Neural cell (in vitro differentiated cells): ENCODE measurements around the gene LKAAEAR1.

Experiments used
- CTCF ChIP-seq: fragments of 450-650 bp; IDR thresholded peaks from 2 replicates; pipeline ENCODE4 v1.5.1; 2014; ENCODE audit warnings: antibody characterized with exemption, mild to moderate bottlenecking, moderate library complexity; ENCODE audit not compliant: poor library complexity, severe bottlenecking
- EP300 ChIP-seq: fragments of 450-650 bp; conservative IDR thresholded peaks from 2 replicates; pipeline ENCODE4 v1.6.1; 2014; ENCODE audit warnings: antibody characterized with exemption, mild to moderate bottlenecking, moderate library complexity; ENCODE audit not compliant: poor library complexity, severe bottlenecking
- EZH2 ChIP-seq: fragments of 200-600, 300-800 bp; shearing (Covaris generic), sonication (generic); IDR thresholded peaks from 2 replicates; pipeline ENCODE4 v1.6.1; 2014; ENCODE audit warnings: antibody characterized with exemption, low read length, borderline replicate concordance, mild to moderate bottlenecking; ENCODE audit not compliant: insufficient read depth, poor library complexity, severe bottlenecking
- MXI1 ChIP-seq: fragments of 450-650 bp; conservative IDR thresholded peaks from 2 replicates; pipeline ENCODE4 v1.6.1; 2014; ENCODE audit warnings: antibody characterized with exemption, mild to moderate bottlenecking; ENCODE audit not compliant: poor library complexity, severe bottlenecking
- POLR2AphosphoS5 ChIP-seq: IDR thresholded peaks from 2 replicates; pipeline ENCODE4 v1.6.1; 2012
- RAD21 ChIP-seq: fragments of 450-650 bp; conservative IDR thresholded peaks from 2 replicates; pipeline ENCODE4 v1.6.1; 2014; ENCODE audit warnings: antibody characterized with exemption, mild to moderate bottlenecking, moderate library complexity
- REST ChIP-seq: IDR thresholded peaks from 2 replicates; pipeline ENCODE4 v1.6.1; 2012; ENCODE audit warnings: borderline replicate concordance
- TAF1 ChIP-seq: IDR thresholded peaks from 2 replicates; pipeline ENCODE4 v1.6.1; 2012; ENCODE audit warnings: low read depth

- TF ChIP-seq CTCF, result no peak
- no peak for TF ChIP-seq REST
- no peak for TF ChIP-seq EP300
- no peak for TF ChIP-seq RAD21
- no peak for TF ChIP-seq EZH2
- TF ChIP-seq POLR2AphosphoS5, result no peak
- TF ChIP-seq TAF1, result no peak
- peak; percentile 50 for TF ChIP-seq MXI1
Measured at GRCh38 chr20:64079273-64080012, 4.8 kb downstream of the LKAAEAR1 start, which contains the start of gene RGS19.
